Measurements from ENCODE around the gene RAB3C.
A peak's percentile ranks its signal among the peaks of the same experiment; 100 is the strongest.

Gene RAB3C

DNA sequence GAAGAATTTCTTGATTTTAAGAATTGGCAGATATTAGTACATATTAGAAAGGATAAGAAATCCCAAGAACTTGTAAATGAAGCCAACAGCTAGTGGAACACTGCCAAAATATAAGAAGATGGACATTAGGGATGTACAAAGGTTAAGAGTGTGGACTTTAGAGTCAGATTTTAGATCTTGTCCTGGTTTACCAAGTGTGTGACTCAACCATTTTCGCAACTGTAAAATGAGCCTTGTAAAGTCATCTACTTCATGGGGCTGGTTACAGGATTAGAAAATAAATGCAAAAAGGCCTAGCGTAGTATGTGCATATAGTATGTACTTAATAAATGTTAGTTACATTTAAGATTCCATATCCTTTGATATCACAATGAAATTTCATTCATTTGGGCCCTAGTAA lies 260.0 kb downstream of the RAB3C start:
- no peak for DNase-seq

DNA sequence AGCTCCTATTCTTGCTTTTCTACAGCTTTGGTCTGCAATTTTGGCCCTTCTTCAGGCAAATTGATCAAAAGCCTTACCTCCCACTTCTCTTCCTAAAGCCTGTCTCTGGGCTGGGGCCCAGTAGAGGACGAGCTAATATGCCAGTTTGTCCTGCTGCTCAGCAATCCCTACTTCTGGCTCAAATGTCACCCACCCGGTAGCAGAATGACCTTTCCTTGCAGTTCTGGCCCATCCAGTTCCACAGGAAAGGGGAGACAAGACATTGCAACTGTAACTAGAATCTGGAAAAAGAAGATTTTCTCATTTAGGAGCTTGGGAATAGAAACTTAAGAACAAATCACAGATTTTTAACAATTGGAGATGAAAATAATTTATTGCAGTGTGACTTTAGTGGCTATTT lies 261.5 kb downstream of the RAB3C start:
- no peak for DNase-seq

DNA sequence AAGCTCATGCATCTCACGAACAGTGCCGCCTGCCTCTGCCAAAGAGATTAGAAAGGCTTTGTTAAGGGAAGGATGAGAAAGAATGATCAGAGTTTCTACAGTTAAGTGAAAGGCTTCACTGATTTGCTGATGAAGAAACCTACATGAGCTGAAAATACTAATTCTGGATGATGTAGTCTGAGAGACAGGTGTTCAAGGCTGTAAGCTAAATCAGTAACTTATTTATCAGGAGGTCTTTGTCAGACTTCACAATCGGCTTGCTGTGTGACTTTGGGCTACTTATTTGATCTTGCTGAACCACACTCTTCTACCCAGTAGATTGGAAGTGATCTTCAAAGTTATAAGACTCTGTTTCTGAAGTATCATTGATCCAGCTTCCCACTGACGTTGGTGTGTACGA lies 264.2 kb downstream of the RAB3C start:
- no peak for DNase-seq

- no peak for DNase-seq
Measured at GRCh38 chr5:58849223-58849622, 266.3 kb downstream of the RAB3C start.

- DNase-seq = peak; percentile 24
Measured at GRCh38 chr5:58849921-58850667, 267.2 kb downstream of the RAB3C start.

DNA sequence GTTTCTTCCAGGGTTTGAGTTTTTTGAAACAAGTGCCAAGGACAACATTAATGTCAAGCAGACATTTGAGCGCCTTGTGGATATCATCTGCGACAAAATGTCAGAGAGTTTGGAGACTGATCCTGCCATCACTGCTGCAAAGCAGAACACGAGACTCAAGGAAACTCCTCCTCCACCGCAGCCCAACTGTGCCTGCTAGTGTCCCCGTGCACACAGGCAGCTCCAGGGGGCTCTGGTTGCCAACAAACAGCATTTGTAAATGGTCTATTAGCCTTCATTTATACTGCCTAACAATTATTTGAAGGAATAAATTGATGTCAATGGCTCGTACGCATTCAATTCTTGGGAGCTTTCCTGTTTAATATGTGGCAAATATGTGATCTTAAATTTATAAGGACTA lies 268.3 kb downstream of the RAB3C start:
- DNase-seq = no peak

DNA sequence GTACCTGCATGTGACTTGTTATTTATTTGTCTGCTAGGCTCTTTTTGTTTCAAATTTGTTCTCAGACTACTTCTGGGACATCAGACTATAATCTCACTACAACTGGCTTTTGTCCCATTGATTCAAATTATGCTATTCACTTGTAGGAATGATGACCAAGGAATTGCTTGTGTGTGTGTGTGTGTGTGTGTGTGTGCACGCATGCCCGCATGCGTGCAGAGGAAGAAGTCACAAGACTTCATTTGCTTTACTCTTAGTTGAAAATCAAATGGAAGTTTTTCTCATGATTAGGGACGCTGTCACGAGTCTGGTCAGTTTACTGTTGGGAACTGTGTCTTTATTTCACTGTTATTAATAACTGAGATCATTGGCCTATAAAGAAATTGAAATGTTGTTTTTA lies 268.7 kb downstream of the RAB3C start:
- no peak for DNase-seq

GRCh38 chr5:58852566-58852965 lies 269.7 kb downstream of the RAB3C start:
- no peak for DNase-seq

DNA sequence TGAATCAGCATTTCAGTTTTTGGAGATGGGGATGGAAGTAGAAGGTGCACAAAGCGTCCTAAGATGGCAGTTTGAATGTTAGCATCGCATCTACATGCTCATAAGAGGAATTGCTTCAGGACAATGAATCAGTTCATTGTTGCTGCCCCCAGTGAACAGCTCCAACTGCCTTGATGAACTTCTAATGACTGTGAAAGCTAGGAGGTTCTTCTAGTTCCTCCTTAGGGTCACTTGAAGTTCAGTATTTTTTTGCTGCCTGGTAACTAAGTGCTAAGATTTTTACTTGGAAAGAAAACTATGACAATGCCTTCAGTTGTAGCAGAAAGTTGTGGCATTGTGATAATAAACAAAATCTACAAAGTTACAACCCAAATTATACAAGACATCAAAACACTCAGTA lies 271.6 kb downstream of the RAB3C start:
- DNase-seq = no peak

DNA sequence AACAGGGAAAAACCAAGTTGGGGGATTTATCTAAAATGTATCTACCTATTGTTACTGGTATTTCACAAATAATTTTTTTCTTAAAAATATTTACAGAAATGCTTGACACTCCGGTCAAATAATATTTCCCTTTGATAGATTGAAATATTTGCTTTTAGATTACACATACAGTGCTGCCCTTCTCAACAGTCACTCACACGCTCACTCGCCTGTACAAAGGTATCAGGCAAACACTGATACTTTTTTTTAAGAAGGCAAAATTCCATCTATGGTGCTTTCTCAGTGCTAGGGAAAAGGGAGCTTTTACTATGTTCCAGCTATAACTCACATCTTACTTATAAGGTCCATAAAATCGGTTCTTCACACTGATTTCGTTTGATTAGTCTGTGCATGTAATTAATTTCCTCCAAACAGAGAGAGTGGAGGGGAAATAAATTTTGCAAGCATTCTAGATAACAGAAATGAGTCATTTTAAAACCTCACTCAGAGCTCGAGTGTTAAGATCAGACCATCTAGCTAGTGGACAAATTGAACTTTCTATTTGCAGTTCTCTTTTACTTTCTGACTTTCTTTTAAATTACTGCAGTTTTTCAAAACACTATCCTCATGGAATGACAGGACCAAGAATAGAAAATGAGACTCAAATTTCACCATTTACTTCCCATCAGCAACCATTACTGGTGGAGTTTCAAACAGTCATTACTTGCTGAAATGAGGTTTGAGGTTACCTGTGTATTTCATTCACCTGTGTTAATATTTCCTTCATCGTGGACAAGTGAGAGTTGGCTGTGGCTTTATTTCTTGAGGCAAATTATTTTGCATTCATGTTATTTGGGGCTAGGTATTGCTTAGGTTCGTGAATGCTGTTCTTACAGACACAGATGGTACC lies 273.2 kb downstream of the RAB3C start:
- DNase-seq = no peak

- DNase-seq = no peak
Measured at GRCh38 chr5:58857609-58858008, 274.7 kb downstream of the RAB3C start.

DNA sequence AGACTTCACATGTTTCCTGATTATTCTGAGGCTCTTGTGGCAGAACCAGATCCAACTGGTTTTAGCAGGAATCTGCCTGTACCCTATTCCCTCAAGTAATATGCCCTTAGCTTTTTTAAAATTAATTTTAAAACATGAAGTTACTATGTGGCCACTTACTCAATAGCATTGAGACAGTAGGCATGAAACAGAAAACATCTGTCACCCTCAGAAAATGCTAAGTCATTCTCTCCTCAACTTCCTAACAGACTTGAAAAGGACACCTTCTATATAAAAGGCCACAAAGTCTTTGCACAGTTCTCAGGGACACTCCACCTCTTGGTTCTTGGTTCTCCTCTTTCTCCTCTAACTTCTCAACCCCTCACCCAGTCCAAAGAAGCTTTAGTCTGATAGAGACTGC lies 277.8 kb downstream of the RAB3C start:
- no peak for DNase-seq

GRCh38 chr5:58868931-58869330 lies 286.1 kb downstream of the RAB3C start:
- DNase-seq = no peak

DNA sequence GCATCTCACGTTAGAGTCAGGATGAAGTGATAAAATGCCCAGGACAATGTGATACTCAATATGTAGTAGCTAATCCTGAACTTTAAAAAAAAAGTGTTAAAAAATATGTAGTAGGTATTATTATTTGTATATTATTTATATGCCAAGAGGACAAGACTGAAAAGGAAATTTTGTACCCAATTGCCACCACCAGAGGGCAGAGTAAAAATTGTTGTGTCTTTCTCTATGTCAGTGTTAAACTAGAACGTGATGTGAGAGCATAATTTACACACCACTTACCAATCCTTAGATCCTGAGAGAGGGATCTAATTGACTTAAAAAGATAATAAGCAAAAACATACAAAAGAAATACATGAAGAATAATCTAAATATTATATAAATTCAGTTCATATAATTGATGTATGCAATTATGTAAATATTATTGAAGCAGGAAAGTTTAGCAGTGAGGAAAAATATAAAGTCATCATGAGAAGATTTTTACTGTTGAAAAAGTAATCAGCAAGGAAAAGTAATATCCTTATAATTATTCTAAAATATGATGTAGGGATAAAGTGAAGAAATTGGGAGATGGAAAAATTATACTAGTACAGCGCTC lies 288.9 kb downstream of the RAB3C start:
- DNase-seq = peak; percentile 42

DNA sequence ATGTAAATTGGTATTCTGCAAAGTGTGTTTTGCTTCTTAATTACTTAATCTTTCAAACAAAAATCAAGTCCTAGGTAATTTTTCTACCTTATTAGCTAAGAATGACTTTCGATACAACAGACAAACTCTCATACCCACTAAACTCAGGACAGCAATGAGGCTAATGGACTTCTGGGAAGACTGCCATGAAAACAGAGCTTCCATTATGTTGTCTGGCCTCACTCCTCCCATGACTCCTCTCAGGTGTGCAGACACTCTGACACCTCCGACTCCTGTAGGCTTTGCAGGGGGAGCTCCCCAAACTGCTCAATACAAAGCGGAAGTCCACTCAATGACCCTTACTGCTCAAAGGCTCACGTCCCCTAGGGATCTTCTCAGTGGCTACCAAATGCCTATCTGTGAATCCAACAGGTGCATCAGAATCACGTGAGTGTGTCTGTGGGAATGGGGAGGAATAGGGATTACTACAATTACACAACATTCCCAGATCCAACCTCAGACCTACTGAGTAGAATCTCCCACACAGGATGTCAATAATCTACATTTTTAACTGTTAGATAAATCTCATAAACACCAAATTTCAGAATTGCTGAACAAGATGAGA lies 289.9 kb downstream of the RAB3C start:
- no peak for DNase-seq

DNA sequence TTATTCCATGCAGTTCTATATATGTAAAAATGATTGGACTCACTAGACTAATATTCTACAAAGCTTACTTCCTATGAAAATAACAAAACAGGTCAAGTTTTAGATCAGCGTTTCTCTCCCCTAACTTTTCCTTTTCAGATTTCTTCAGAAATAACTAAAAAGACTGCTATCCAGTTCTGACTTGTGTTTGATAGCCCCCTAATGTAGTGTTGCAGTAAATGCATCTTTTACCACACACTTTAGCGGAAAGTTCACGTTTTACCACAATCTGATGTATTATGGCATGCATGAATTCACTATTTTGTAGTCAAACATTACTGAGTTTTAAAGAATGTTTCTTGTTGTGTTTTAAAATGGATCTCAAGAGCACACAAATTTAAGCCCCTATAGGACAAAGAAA lies 292.7 kb downstream of the RAB3C start:
- no peak for DNase-seq

DNA sequence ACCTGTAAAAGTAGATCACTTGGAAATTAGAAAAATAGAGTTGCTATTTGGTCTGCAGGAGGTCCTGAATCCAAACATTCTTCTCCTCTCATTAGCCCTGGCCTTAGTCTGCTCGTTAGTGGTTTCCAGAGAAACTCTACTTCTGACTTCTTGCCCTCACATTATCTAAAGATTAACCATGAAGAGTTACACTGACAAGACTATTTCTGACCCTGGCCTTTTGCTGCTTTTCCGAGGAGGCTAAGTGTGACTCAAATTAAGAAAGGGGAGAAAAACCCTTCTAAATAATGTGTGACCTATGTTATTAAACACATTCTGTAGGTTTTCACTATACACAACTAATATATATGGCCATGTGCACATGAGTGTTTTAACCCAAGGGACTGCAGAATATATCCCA lies 302.4 kb downstream of the RAB3C start:
- DNase-seq = no peak

DNA sequence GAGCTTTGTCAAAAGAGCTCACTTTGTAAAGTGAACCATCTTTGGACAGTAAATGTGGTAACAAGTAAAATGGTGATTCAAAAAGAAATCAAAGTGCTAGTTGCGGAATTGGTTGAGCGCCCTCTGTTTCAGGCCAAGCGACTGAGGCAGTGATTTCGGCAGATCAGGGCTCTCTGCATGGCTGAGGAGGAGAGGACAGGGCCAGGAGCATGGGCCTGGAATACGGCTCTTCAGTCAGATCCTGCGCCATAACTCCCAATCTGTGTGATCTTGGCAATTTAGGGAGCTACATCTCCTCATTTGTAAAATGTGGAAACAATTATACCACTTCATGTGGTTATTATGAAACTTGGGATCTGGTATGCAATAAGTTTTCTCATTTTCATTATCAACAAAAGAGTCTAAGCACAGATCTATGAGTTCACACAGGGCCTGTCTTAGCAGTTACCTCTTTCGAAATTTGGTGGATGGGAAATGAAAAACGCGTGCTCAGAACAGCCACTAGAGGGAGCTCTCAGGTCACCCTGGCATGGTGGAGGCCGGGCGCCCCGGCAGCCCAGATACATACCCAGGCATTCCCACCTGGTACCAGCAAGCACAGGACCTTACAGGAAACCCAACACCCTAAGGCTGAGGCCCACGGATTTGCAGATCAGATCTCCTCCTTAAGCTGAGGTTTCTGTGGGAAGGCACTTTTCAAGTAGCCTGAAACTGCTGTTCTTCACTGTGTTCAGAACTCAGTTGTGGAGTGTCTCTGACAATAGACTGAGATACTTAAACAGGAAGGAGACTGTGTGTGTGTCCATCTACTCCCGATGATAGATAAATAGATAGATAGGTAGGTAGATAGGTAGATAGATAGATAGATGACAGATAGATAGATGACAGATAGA lies 303.7 kb downstream of the RAB3C start:
- DNase-seq = peak; percentile 72

GRCh38 chr5:58887311-58887710 lies 304.4 kb downstream of the RAB3C start:
- DNase-seq = no peak

GRCh38 chr5:58887721-58888409 lies 305.0 kb downstream of the RAB3C start:
- no peak for DNase-seq

DNA sequence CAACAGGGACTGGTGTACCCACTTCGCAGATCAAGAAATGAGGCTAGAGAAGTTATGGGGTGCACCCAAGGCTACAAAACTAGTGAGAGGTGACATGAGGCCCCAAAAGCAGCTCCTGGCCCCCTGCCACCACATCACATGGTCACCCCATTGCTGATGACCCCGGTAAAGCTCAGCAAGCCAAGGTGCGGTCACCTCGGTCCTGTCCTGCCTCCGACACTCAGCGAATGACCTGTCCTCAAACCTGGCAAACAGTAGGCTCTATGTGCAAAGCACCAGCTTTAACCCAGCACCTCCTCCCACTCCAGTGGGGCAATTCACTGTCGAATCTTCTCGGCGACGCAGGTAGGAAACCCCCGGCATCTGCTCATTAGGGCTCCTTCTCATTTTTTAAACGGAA lies 307.4 kb downstream of the RAB3C start:
- DNase-seq = no peak

- DNase-seq = no peak
Measured at GRCh38 chr5:58890701-58891085, 307.8 kb downstream of the RAB3C start.
